ENCODE results near the gene FOXA3.
"Not testable (repeated sequence)": the region's sequence is repeated elsewhere in the genome, so short reads cannot be mapped to it uniquely, and the experiment has no call there.

The FOXA3 gene

DNA sequence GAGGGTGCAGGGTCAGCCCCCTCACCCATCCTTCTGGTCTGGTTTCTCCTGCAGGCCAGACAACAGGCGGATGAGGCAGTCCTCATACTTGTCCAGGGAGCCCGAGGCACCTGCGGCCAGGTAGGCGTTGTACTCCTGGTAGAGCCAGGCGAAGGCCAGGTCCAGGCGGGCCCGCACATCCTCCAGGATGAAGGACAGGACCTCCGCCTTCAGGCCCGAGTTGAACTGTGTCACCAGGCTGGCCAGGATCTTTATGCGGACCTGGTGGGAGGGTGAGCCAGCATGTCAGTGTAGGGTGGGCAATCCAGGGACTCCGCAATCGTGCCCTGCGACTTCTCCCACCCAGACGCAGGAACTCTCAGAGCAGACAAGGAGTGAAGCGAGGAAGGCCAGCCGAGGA, 35.2 kb upstream of the FOXA3 start:
- DNase-seq, result no peak

- no peak for DNase-seq
Measured at GRCh38 chr19:45834970-45835369, 29.2 kb upstream of the FOXA3 start.

GRCh38 chr19:45842198-45842597, 21.9 kb upstream of the FOXA3 start:
- no peak for DNase-seq

DNA sequence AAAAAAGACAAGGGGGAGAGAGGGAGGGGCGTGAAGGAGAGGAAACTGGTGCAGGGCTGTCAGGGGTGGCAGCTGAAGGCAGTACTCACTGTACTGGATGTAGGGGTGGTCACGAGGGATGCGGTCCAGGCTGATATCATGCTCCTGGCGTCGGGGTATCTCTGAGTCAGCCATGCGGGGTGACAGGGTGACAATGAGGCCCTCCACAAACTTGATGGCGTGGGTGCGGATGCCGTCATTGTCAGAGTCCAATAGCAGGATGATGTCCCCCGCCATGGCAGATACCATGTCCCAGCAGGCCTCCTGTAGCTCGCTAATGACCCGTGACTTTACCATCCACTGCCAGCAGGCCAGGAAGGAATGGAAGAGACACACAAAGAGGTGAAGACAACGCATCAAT, 16.5 kb upstream of the FOXA3 start:
- DNase-seq, result no peak

- DNase-seq, result no peak
Measured at GRCh38 chr19:45848922-45849321, 15.2 kb upstream of the FOXA3 start.

DNA sequence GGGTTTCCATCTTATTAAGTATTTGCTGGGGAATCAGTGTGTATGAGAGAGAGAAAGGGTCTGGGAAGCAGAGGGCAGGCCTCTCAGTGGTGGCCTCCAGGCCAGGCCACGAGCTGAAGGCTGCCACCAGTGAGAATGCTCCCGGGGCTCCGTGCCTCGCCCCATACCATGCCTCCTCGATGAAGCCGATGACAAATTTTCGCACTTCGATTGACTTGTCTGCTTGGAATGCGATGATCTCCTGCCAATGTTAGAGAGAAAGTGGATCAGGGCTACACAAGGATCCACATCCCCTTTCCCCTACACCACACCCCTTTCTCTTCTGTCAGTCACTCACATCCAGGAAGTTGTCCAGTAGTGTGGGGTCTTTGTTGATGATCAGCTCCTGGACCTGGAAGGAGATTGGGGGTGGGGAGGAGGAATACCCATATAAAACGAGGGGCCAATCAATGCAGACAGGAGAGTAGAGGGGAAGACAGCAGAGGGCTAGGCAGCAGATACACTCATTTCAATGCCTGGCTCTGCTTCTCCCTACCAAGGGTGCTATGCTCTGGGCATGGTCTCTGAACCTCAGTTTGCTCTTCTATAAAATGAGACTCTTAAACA, 11.9 kb upstream of the FOXA3 start:
- DNase-seq, result no peak

GRCh38 chr19:45852983-45853382, 11.1 kb upstream of the FOXA3 start:
- no peak for DNase-seq

- DNase-seq, result no peak
Measured at GRCh38 chr19:45854167-45854778, 9.9 kb upstream of the FOXA3 start.

GRCh38 chr19:45860359-45861259, 3.5 kb upstream of the FOXA3 start:
- DNase-seq, result no peak

GRCh38 chr19:45862271-45862563, 1.9 kb upstream of the FOXA3 start:
- no peak for DNase-seq

- peak; percentile 99 for DNase-seq
Measured at GRCh38 chr19:45862564-45863334, 1.4 kb upstream of the FOXA3 start, which contains the start of gene SYMPK. TSS of gene SYMPK (minus strand) at chr19:45863147. CDS start at chr19:45854495, 8,652 bp downstream.

- DNase-seq, result no peak
Measured at GRCh38 chr19:45863335-45863839, 739 bp upstream of the FOXA3 start.

GRCh38 chr19:45864629-45865082, 530 bp downstream of the FOXA3 start:
- DNase-seq, result no peak

DNA sequence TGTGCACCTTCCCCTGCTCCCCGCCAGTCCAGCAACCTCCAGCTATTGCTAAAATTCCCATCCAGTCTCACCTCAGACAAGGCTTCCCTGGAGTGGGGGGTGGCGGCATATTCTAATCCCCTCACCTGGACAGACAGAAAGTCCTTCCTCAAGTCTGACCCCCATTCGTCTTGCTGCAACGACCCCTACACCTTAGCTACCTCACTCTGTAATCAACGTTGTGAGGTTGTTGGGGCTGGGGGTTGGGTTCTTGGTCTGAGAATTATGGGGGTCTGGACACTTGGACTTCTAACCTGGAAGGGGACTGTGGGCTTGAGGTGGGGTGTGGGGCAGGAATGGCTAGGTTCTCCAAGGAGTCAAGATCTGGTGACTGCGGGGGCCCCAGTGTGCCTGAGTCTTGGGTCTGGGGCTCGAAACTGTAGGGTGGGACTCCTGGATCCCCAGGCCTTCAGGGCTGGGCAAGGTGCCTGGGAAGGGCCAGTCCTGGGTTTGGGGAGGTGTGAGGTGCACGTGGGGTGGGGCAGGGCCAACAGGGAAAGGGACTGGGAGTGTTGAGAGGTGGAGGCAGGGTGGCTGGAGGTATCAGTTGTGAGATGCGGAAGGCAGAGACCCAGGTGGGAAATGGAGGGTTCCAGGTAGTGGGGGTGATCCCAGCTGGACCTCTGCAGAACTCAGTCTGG, 1.3 kb downstream of the FOXA3 start:
- DNase-seq, result no peak

DNA sequence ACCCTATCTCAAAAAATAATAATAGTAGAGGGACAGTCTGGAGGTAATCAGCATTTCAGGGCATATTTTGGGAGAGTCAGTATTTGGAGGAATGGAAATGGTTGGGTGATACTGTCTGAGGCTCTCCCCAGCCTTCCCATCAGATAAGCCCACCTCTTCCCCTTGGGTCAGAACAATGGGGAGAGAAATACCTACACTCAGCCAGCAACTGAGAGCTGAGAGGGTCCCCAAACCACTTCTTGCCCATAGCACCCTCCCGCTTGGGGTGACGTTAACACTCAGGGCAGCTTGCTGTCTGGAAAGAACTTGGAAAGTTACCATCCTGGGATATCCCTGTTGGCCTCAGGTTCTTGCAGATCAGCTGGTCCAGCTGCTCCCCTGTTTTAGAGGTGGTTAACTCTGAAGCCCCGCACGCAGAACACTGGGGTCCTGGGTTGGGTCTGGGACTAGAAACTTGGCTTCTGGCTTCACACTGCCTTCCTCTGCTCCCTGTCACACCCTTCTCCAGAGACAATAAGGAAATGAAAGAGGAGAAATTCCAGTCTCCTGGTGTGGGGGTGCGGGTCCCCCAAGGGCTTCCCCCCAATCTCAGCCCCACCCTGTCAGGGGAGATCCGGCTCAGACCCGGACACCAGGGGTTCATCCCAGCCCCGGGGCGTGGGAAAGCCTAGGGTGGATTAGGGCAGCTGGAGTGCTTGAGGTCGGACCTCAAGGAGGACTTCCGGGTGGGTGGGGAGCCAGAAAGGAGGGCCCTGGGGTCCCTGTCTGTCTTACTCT, 2.5 kb downstream of the FOXA3 start:
- no peak for DNase-seq

- DNase-seq, result not testable (repeated sequence)
Measured at GRCh38 chr19:45867241-45867640, 3.1 kb downstream of the FOXA3 start.

DNA sequence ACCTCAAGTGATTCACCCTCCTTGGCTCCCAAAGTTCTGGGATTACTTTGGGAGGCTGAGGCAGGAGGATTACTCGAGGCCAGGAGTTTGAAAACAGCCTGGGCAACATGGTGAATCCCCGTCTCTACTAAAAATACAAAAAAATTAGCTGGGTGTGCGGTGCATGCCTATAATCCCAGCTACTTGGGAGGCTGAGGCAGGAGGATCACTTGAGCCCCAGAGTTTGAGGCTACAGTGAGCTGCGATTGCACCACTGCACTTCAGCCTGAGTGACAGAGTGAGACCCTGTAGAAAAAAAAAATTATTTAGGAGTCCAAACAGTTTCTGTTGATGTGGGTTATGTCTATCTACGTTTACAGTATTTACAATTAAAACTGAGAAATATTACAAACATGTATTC, 6.7 kb downstream of the FOXA3 start:
- no peak for DNase-seq

GRCh38 chr19:45872095-45872919, 8.2 kb downstream of the FOXA3 start:
- no peak for DNase-seq

DNA sequence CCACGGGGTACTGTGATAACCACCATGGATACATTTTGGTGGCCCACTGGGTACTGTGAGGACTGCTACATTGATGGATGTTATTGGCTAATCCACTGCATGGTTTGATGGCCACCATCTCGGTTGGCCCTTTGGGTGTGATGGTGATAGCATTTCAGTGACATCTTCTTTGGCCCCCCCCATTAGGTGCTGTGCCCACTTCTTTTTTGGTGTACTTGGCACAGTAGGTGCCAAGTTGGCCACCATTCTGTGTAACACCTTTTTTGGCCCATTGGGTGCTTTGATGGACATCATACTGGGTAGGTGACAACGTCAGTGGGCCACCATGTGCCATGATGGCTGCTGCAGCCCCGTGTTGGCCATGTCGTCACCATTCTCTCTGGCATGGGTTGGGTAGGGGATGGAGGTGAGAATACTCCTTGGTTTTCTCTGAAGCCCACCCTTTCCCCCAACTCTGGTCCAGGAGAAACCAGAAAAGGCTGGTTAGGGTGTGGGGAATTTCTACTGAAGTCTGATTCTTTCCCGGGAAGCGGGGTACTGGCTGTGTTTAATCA, 9.2 kb downstream of the FOXA3 start:
- no peak for DNase-seq

DNA sequence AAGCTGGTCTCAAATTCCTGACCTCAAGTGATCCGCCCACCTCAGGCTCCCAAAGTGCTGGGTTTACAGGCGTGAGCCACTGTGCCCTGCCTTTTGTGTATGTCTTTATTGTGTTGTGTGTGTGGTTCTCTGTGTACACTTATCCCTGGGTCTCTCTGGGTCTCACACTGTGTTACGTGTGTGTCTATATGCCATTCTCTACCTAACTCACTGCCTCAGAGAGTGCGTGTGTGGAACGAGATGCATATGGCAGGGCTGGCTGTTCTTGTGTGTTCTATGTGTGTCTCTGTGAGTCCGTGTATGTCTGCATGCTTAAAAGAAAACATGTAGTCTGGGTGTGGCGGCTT, 10.5 kb downstream of the FOXA3 start:
- no peak for DNase-seq

GRCh38 chr19:45876161-45876410, 12.0 kb downstream of the FOXA3 start:
- no peak for DNase-seq

Measured in activated CD4-positive, alpha-beta T cell treated with anti-CD3 and anti-CD28 coated beads for 48 hours (primary cell).